LNCaP clone FGC (cell line): ENCODE measurements around the gene FIGNL1.

Experiments used
- DNase-seq: peaks from one replicate; pipeline ENCODE4 v3.0.0-alpha.2; 2011; ENCODE audit warnings: low read depth
- H3K4me3 ChIP-seq: 2 replicates; pipeline ENCODE4 v1.5.1; 2011; ENCODE audit warnings: mild to moderate bottlenecking, low read depth, low read length, control low read depth
- CTCF ChIP-seq: IDR thresholded peaks from 2 replicates; pipeline ENCODE4 v1.5.1; 2012; ENCODE audit warnings: mild to moderate bottlenecking; ENCODE audit not compliant: control insufficient read depth, insufficient read depth; ENCODE audit errors: extremely low read depth

FIGNL1 gene

DNA sequence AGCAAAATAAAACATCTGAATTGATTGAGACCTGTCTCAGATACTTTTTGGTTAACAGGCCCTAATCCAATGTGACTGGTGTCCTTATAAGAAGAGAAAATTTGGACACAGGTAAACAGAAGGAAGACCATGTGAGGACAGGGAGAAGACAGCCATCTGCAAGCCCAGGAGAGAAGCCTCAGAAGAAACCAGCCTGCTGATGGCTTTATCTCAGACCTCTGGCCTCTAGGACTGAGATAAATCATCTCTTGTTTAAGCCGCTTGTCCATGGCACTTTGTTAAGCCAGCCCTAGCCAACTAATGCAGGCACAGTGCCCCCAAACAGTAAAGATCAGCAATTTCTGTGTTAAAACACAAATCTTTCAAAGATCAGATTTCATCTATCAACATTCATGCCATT is 41.8 kb upstream of the FIGNL1 start:
- no peak for DNase-seq
- TF ChIP-seq CTCF, result no peak
- H3K4me3 ChIP-seq, result no peak overlapping the region

GRCh38 chr7:50491209-50491608 is 41.1 kb upstream of the FIGNL1 start:
- no peak for TF ChIP-seq CTCF
- H3K4me3 ChIP-seq, result no peak overlapping the region
- no peak for DNase-seq

GRCh38 chr7:50488379-50488778 is 38.2 kb upstream of the FIGNL1 start:
- TF ChIP-seq CTCF, result no peak
- DNase-seq, result no peak
- no peak overlapping the region for H3K4me3 ChIP-seq

GRCh38 chr7:50486512-50486911 is 36.4 kb upstream of the FIGNL1 start:
- no peak overlapping the region for H3K4me3 ChIP-seq
- DNase-seq, result no peak
- no peak for TF ChIP-seq CTCF

DNA sequence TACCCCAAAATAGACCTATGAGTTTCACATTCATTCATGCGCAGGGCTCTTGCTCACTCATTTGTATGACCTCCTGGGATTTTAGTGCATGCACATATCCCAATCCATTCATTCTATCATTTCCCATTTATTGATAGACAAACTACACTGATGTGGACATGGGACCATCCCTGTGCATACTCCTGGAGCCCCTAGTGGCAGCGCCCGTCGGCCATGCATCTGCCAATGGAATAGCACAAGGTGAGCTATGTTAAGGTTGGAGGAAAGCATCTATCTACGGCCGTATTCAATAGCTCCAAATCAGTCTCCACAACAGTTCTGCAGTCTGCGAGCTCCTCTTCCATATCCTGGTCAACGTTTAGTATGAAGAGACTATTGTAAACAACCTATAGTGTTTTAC is 31.7 kb upstream of the FIGNL1 start:
- no peak overlapping the region for H3K4me3 ChIP-seq
- DNase-seq, result no peak
- TF ChIP-seq CTCF, result 0 out of 2 replicates have a peak, but pooled peaks have one; percentile 9

DNA sequence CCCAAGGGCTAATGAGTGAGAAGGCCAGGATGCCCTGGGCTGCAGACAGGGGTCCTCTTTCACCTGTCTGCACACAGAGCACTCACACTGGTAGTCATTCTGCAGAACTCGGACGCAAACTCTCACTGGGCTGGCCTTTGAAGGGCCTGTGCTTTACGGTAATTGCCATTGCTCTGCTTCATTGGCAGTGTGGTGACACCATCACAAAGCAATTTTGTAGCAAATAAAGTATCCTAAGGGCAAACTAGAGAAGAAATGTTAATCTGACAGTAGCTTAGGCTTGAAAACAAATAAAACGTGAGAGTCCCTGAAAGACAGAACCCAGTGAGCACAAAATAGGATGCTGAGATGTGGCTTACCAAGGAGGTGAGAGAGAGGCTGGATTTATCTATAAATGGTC is 30.6 kb upstream of the FIGNL1 start:
- TF ChIP-seq CTCF, result no peak
- no peak for DNase-seq
- H3K4me3 ChIP-seq, result no peak overlapping the region

DNA sequence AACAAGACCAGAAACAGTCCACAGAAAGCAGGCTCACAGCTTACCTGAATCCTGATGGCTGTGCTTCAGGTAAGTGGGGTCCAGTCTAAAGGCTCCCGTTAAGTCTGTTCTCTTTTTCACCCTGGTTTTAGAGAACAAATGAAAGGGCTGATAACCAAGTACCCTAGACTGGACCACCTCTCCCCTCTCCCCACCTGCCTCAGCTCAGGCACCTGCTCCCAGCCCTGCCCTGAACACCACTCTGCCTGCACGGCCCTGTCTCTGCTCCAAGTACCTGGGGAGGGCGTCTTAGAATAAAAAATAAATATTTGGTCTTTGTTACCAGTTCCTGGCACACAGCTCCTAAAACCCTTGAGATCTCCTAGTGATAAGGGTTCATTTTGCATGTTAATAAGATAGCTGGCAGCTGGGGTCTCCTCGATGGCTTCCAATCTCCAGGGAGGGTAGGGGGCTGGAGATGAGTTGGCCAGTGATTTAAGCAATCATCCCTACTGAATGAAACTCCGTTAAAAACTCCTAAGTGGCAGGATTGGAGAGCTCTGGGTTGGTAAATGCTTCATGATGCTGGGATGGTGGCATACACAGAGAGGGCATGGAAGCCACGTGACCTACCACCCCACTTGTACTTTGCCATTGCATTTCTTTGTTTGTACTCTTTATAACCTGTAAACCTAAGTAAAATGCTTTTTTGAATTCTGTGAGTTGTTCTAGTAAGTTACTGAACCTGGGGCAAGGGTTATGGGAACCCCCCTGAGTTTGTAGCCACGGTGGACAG is 29.8 kb upstream of the FIGNL1 start:
- DNase-seq, result no peak
- peak; percentile 28; the same call in 1 of the 2 replicates for TF ChIP-seq CTCF
- H3K4me3 ChIP-seq, result no peak overlapping the region
